Prostate gland (tissue), 2 donors: ENCODE data around the gene IL25. TPM values are rescaled to one million over a fixed set of nuclear protein-coding genes. Genes with fewer than 3 reads are reported as not detected.

Experiments
- DNase-seq: peaks from one replicate; pipeline ENCODE4 v3.0.0-alpha.2; 2019; ENCODE audit warnings: low spot score
- H3K27ac ChIP-seq, 2 donors: fragments of 200-600 bp; sonication (generic); 2 replicates each; pipeline ENCODE4 v1.5.1; 2017 to 2019
- H3K27me3 ChIP-seq: fragments of 200-600 bp; sonication (generic); replicated peaks from 2 replicates; pipeline ENCODE4 v1.5.1; 2019; ENCODE audit not compliant: insufficient read depth
- H3K36me3 ChIP-seq, 2 donors: fragments of 200-600 bp; sonication (generic); 1 replicate in 1 of 2; 2 replicates in 1 of 2; pipeline versions ENCODE4 v1.5.1 to v1.8.1; 2017 to 2019
- H3K4me1 ChIP-seq: fragments of 200-600 bp; sonication (generic); replicated peaks from 2 replicates; pipeline ENCODE4 v1.5.1; 2019
- H3K4me3 ChIP-seq, 2 donors: fragments of 200-600 bp; sonication (generic); 2 replicates each; pipeline ENCODE4 v1.5.1; 2017 to 2019
- H3K9me3 ChIP-seq: fragments of 200-600 bp; sonication (generic); 2 replicates; pipeline ENCODE4 v1.5.1; 2017
- POLR2A ChIP-seq: fragments of 450-650 bp; IDR thresholded peaks from one replicate; pipeline ENCODE4 v1.6.1; 2016; ENCODE audit warnings: antibody characterized with exemption, mild to moderate bottlenecking
- POLR2AphosphoS5 ChIP-seq: sonication (generic); formaldehyde crosslinking; IDR thresholded peaks from one replicate; pipeline ENCODE4 v1.6.1; 2017; ENCODE audit warnings: antibody characterized with exemption
- WGBS: methylation state at CpG from one replicate; pipeline ENCODE4 v1.1.5; 2018; 5-methylcytosine and 5-hydroxymethylcytosine counted together
- intact Hi-C: fragments of 100-400 bp; cut with DNase I; formaldehyde crosslinking; loops from one replicate; pipeline ENCODE4 v1.14.2; 2022
- total RNA-seq, 2 donors: library from RNA; depleted of rRNA; stranded (reverse); fragments of >200 nt; gene quantifications; one replicate each; pipeline ENCODE4 v1.1.0, GENCODE V29; 2016
- TF ChIP-seq, protein P1 (sequence below), 4 experiments: fragments of 200-600 bp in 2 of 4; fragments of 450-650 bp in 2 of 4; sonication (generic) in 2 of 4; IDR thresholded peaks; 1 replicate in 3 of 4; 2 replicates in 1 of 4; pipeline ENCODE4 v1.5.1; 2016 to 2019; ENCODE audit warnings: antibody characterized with exemption in 4 of 4, mild to moderate bottlenecking in 2 of 4, moderate library complexity in 2 of 4

The IL25 gene
- total RNA-seq, 2 donors from 2014 or later, result not detected

DNA sequence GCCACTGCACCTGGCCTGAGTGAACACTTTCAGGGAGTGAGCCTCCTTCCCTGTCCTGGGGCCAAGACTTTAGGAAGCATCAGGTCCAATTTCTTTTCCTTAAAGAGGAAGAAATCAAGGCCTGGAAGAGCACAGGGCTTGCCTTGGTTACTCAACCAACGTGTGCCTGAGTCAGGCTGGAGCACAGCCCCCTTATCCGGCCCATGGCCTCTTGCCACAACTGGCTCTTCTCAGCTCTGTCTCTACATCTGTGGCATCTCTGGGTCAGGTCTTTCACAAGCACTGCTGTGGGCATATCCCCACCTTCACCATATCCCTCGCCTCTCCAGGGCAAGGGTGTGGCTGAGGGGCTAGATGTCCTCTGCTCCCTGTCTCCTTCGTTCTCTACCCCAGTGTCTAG lies 28.7 kb downstream of the IL25 start:
- Histone ChIP-seq H3K9me3 (no peaks in the 10 kb centered on the region), H3K27ac (no peak overlapping the region), H3K4me1 (no peaks in the 10 kb centered on the region), H3K36me3 (no peaks in the 10 kb centered on the region), H3K4me3 (no peak overlapping the region), H3K27me3 (no peaks in the 10 kb centered on the region)
- intact Hi-C loops, result no loop called here
- TF ChIP-seq, protein P1, sequence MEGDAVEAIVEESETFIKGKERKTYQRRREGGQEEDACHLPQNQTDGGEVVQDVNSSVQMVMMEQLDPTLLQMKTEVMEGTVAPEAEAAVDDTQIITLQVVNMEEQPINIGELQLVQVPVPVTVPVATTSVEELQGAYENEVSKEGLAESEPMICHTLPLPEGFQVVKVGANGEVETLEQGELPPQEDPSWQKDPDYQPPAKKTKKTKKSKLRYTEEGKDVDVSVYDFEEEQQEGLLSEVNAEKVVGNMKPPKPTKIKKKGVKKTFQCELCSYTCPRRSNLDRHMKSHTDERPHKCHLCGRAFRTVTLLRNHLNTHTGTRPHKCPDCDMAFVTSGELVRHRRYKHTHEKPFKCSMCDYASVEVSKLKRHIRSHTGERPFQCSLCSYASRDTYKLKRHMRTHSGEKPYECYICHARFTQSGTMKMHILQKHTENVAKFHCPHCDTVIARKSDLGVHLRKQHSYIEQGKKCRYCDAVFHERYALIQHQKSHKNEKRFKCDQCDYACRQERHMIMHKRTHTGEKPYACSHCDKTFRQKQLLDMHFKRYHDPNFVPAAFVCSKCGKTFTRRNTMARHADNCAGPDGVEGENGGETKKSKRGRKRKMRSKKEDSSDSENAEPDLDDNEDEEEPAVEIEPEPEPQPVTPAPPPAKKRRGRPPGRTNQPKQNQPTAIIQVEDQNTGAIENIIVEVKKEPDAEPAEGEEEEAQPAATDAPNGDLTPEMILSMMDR (IDR thresholded peaks at IDR 0.05), result no peak
- TF ChIP-seq POLR2AphosphoS5 (no peak), POLR2A (no peak)
- WGBS, result 81% methylated on average over 4 of the region's 4 CpGs
- no peak for DNase-seq

GRCh38 chr14:23402296-23403138 lies 29.9 kb downstream of the IL25 start:
- Histone ChIP-seq H3K27me3 (no peaks in the 10 kb centered on the region), H3K4me3 (no peak overlapping the region), H3K4me1 (no peaks in the 10 kb centered on the region), H3K27ac (no peak overlapping the region), H3K9me3 (no peaks in the 10 kb centered on the region), H3K36me3 (no peaks in the 10 kb centered on the region)
- intact Hi-C loops, result no loop called here
- TF ChIP-seq POLR2A, result no peak
- no peak for DNase-seq
- WGBS, result 46% methylated on average over 25 of the region's 25 CpGs

DNA sequence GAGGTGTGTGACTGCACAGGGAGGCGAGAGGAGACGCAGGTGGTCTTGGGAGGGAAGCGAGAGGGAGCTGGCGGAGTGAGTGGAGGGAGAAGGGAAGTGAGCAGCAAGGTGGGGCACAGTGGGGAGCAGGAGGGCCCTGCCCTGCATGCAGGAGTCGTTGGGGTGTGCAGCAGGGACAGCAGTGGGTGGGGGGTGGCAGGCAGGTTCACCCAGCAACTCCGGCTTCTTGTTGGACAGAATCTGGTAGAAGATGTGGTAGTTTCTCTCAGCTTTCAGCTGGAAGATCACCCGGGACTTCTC lies 30.5 kb downstream of the IL25 start:
- DNase-seq, result no peak
- Histone ChIP-seq H3K27me3 (no peaks in the 10 kb centered on the region), H3K9me3 (no peaks in the 10 kb centered on the region), H3K4me3 (no peak overlapping the region), H3K36me3 (no peaks in the 10 kb centered on the region), H3K27ac (no peak overlapping the region), H3K4me1 (no peaks in the 10 kb centered on the region)
- TF ChIP-seq POLR2AphosphoS5 (no peak), POLR2A (no peak)
- TF ChIP-seq, protein P1 (IDR thresholded peaks at IDR 0.05), result no peak
- 60% methylated on average over 7 of the region's 7 CpGs for WGBS
- intact Hi-C loops, result no loop called here

GRCh38 chr14:23403908-23404307 lies 31.3 kb downstream of the IL25 start:
- H3K9me3 ChIP-seq, result no peaks in the 10 kb centered on the region
- H3K4me3 ChIP-seq, result no peak overlapping the region
- H3K27ac ChIP-seq, result no peak overlapping the region
- no peak for DNase-seq
- intact Hi-C loops, result no loop called here
- no peaks in the 10 kb centered on the region for H3K27me3 ChIP-seq
- no peaks in the 10 kb centered on the region for H3K4me1 ChIP-seq
- no peaks in the 10 kb centered on the region for H3K36me3 ChIP-seq
- TF ChIP-seq POLR2A (no peak), POLR2AphosphoS5 (no peak)
- TF ChIP-seq, protein P1 (IDR thresholded peaks at IDR 0.05), result no peak
- 84% methylated on average over 4 of the region's 4 CpGs for WGBS

DNA sequence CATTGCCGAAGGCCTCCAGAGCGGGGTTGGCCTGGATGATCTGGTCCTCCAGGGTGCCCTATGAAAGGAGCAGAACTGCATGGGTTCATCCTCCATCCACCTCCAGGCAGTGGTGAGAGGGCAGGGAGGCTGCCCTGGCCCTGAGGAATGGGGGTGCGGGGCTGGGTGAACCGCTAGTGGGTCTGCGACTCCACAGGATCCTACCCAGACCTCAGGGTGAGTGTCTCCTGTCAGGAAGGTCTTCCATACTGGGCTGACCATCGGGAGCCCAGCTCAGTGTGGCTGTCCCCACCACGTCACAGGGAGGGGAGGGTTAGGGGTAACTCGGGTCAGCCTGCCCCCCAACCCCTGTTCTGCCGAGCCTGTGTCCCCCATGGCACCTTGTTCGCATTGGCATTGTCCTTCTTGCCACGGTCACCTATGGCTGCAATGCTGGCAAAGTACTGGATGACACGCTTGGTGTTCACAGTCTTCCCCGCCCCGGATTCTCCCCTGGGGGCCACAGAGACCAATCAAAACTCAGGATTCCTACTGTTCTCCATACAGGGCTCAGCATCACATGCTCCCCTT lies 31.8 kb downstream of the IL25 start:
- no peak overlapping the region for H3K27ac ChIP-seq
- no peaks in the 10 kb centered on the region for H3K4me1 ChIP-seq
- no peak for DNase-seq
- no peaks in the 10 kb centered on the region for H3K9me3 ChIP-seq
- 88% methylated on average over 14 of the region's 14 CpGs for WGBS
- H3K36me3 ChIP-seq, result no peaks in the 10 kb centered on the region
- no peak for TF ChIP-seq POLR2AphosphoS5
- no peak for TF ChIP-seq POLR2A
- TF ChIP-seq, protein P1 (IDR thresholded peaks at IDR 0.05), result no peak
- H3K4me3 ChIP-seq, result no peak overlapping the region
- no peaks in the 10 kb centered on the region for H3K27me3 ChIP-seq
- intact Hi-C loops, result no loop called here
